Fibroblast of villous mesenchyme (primary cell): ENCODE measurements around the gene NDUFA1. TPM values are rescaled to one million over a fixed set of nuclear protein-coding genes. Genes with fewer than 3 reads are reported as not detected.
"Not testable (repeated sequence)": the region's sequence is repeated elsewhere in the genome, so short reads cannot be mapped to it uniquely, and the experiment has no call there.

Experiments used
- DNase-seq: peaks from one replicate; pipeline ENCODE4 v3.0.0-alpha.2; 2010; ENCODE audit warnings: low read depth
- H3K4me3 ChIP-seq: 2 replicates; pipeline ENCODE4 v1.5.1; 2011; ENCODE audit warnings: low read depth, mild to moderate bottlenecking, low read length
- CTCF ChIP-seq: IDR thresholded peaks from 2 replicates; pipeline ENCODE4 v1.5.1; 2012; ENCODE audit warnings: low read depth, mild to moderate bottlenecking, low read length; ENCODE audit not compliant: insufficient read depth
- total RNA-seq: library from RNA; depleted of rRNA; stranded (reverse); fragments of >200 nt; gene quantifications from 2 replicates; pipeline ENCODE4 v1.2.3, GENCODE V29; 2012

NDUFA1 gene
- total RNA-seq, 1 donor = 67.8 TPM

GRCh38 chrX:119916310-119916709 lies 44.7 kb downstream of the NDUFA1 start:
- no peak overlapping the region for H3K4me3 ChIP-seq
- TF ChIP-seq CTCF = no peak
- no peak for DNase-seq

- no peak for DNase-seq
- TF ChIP-seq CTCF = no peak
- no peak overlapping the region for H3K4me3 ChIP-seq
Measured at GRCh38 chrX:119917877-119918276, 46.2 kb downstream of the NDUFA1 start.

GRCh38 chrX:119919835-119920585 lies 48.4 kb downstream of the NDUFA1 start:
- DNase-seq = no peak
- TF ChIP-seq CTCF = no peak

GRCh38 chrX:119922391-119922790 lies 50.8 kb downstream of the NDUFA1 start:
- not testable (repeated sequence) for H3K4me3 ChIP-seq, DNase-seq

More at GRCh38 chrX:119919835-119920585, 48.4 kb downstream of the NDUFA1 start:
- no peak overlapping the region for H3K4me3 ChIP-seq

Other genes with a start within 250 kb of the NDUFA1 start
- 17.1 and 17.7 TPM in 2 replicates for gene SEPTIN6, start 178.7 kb upstream of the NDUFA1 start, total RNA-seq
- gene SOWAHD, start 113.2 kb upstream of the NDUFA1 start, total RNA-seq = 0.43 TPM in 1 of 2 replicates, not detected in the other
- gene RPL39, start 80.2 kb upstream of the NDUFA1 start, total RNA-seq = 937 and 1,300 TPM in 2 replicates
- gene UPF3B, start 18.9 kb upstream of the NDUFA1 start, total RNA-seq = 1.3 and 1.7 TPM in 2 replicates
- 9.1 and 12.9 TPM in 2 replicates for gene RNF113A, start 99 bp upstream of the NDUFA1 start, total RNA-seq
- not detected in 2 replicates for gene AKAP14, start 24.1 kb downstream of the NDUFA1 start, total RNA-seq
- 3.9 and 4.8 TPM in 2 replicates for gene NKAP, start 71.9 kb downstream of the NDUFA1 start, total RNA-seq
- gene RHOXF2B, start 205.9 kb downstream of the NDUFA1 start, total RNA-seq = not detected in 2 replicates
- not detected in 2 replicates for gene RHOXF1, start 244.1 kb downstream of the NDUFA1 start, total RNA-seq